Adrenal gland (tissue), 12 donors: Measurements from ENCODE around the gene TSPOAP1. TPM values are rescaled to one million over a fixed set of nuclear protein-coding genes. Genes with fewer than 3 reads are reported as not detected.

Source experiments
- DNase-seq, 7 donors: peaks; one replicate each; pipeline ENCODE4 v3.0.0-alpha.2; 2019 to 2020
- H3K27ac ChIP-seq, 5 donors: fragments of 200-600 bp; sonication (generic) in 4 of 5; 1 replicate in 3 of 5; 2 replicates in 2 of 5; pipeline versions ENCODE4 v1.5.1 to v1.8.0; 2016 to 2020; ENCODE audit warnings: mild to moderate bottlenecking in 1 of 5
- H3K27me3 ChIP-seq: fragments of 200-600 bp; 2 replicates; pipeline ENCODE4 v1.8.0; 2021
- H3K36me3 ChIP-seq, 2 donors: fragments of 200-600 bp; replicated peaks in 1 of 2; 1 replicate in 1 of 2; 2 replicates in 1 of 2; pipeline versions ENCODE4 v1.5.1 to v1.8.0; 2018 to 2022
- H3K4me1 ChIP-seq, 2 donors: fragments of 200-600 bp; replicated peaks in 1 of 2; 1 replicate in 1 of 2; 2 replicates in 1 of 2; pipeline versions ENCODE4 v1.5.1 to v1.8.0; 2018 to 2021
- H3K4me3 ChIP-seq, 4 donors: fragments of 200-600 bp; sonication (generic) in 3 of 4; one replicate each; pipeline ENCODE4 v1.5.1; 2016 to 2018
- H3K9me3 ChIP-seq, 3 donors: fragments of 200-600 bp; sonication (generic) in 1 of 3; replicated peaks in 1 of 3; 1 replicate in 2 of 3; 2 replicates in 1 of 3; pipeline versions ENCODE4 v1.5.1 to v1.8.0; 2016 to 2021
- CTCF ChIP-seq, 6 experiments: fragments of 450-650 bp in 4 of 6; fragments of 200-600 bp in 2 of 6; sonication (generic) in 1 of 6; IDR thresholded peaks; 1 replicate in 5 of 6; 2 replicates in 1 of 6; pipeline versions ENCODE4 v1.5.1 to v1.8.0; 2016 to 2021; ENCODE audit warnings: antibody characterized with exemption in 6 of 6, mild to moderate bottlenecking in 2 of 6, moderate library complexity in 1 of 6
- POLR2A ChIP-seq, 2 donors: fragments of 450-650 bp; IDR thresholded peaks; one replicate each; pipeline ENCODE4 v1.6.1; 2017; ENCODE audit warnings: antibody characterized with exemption in 2 of 2, mild to moderate bottlenecking in 2 of 2, moderate library complexity in 1 of 2
- WGBS, 4 donors: extraction: QIAGEN DNeasy Blood & Tissue Kit in 2 of 4; methylation state at CpG; one replicate each; pipeline versions ENCODE4 v1.1.5 to v1.1.7; 2013 to 2017; 5-methylcytosine and 5-hydroxymethylcytosine counted together
- intact Hi-C, 2 donors: fragments of 100-400 bp; cut with DNase I; formaldehyde crosslinking; loops; one replicate each; pipeline versions ENCODE4 v1.14.1 to v1.15.0; 2022 to 2023
- polyA plus RNA-seq, 3 donors: library from polyadenylated mRNA; stranded (reverse); fragments of 200-250 nt in 2 of 3; fragments of 350-450 nt in 1 of 3; fragmentation: Illumina TruSeq in 1 of 3; extraction: RNeasy Lipid Tissue Mini Kit (QIAGEN cat#74804) in 1 of 3; gene quantifications; one replicate each; pipeline ENCODE4 v1.2.3, GENCODE V29; 2013 to 2014
- total RNA-seq, 9 donors: library from RNA; depleted of rRNA in 4 of 9; stranded (reverse); fragments of >200 nt in 4 of 9; fragments of 120-200 nt in 1 of 9; fragmentation: NEBNext Ultra II Directional in 1 of 9; extraction: Animal tissue kit (Norgen Biotek cat#: 25700) in 1 of 9; gene quantifications; one replicate each; pipeline versions ENCODE4 v1.1.0 to v1.2.4, GENCODE V29; 2013 to 2023
- donor health status: healthy with polysubstance abuse.
- donor health status: Bipolar disorder and iron deficiency.
- donor health status: DM: yes; HTN: yes; CAD: no.
- donor health status: DM: no; HTN: no; CAD: no.
- donor health status: DM: no; HTN: no; CAD: no.
- donor health status: DM: yes; HTN: yes; CAD: no.

TSPOAP1 gene
- total and polyA plus RNA-seq, 12 donors, result 4.7 to 140 (median 22.3) TPM

GRCh38 chr17:58334661-58335060, 6.1 kb upstream of the TSPOAP1 start:
- WGBS, 4 donors, result 70 to 83% (median 79%) methylated on average over 1 to 9 of the region's 9 CpGs
- H3K27me3 ChIP-seq, result no peaks in the 10 kb centered on the region
- intact Hi-C loops, result no loop called here
- DNase-seq, result peak in 2 of 7 donors; percentile 31 to 34
- TF ChIP-seq CTCF (IDR thresholded peaks at IDR 0.05), result no peak
- TF ChIP-seq POLR2A (IDR thresholded peaks at IDR 0.05), result no peak
- peaks cover 43 to 45% of the 10 kb centered on the region in 2 donors for H3K4me1 ChIP-seq
- H3K36me3 ChIP-seq, result no peaks in the 10 kb centered on the region
- H3K9me3 ChIP-seq, result no peaks in the 10 kb centered on the region
- peak overlapping the region in 3 of 5 donors; percentile 82 to 96 (median 92) for H3K27ac ChIP-seq
- H3K4me3 ChIP-seq, result no peak overlapping the region

GRCh38 chr17:58334256-58334655, 5.7 kb upstream of the TSPOAP1 start:
- peaks cover 43 to 45% of the 10 kb centered on the region in 2 donors for H3K4me1 ChIP-seq
- 47 to 63% (median 51%) methylated on average over 5 of the region's 5 CpGs for WGBS, 4 donors
- no peaks in the 10 kb centered on the region for H3K36me3 ChIP-seq
- H3K4me3 ChIP-seq, result no peak overlapping the region
- intact Hi-C loops, result no loop called here
- no peaks in the 10 kb centered on the region for H3K9me3 ChIP-seq
- TF ChIP-seq POLR2A (IDR thresholded peaks at IDR 0.05), result no peak
- TF ChIP-seq CTCF (IDR thresholded peaks at IDR 0.05), result no peak
- no peaks in the 10 kb centered on the region for H3K27me3 ChIP-seq
- H3K27ac ChIP-seq, result peak overlapping the region in 3 of 5 donors; percentile 82 to 96 (median 92)
- no peak for DNase-seq

GRCh38 chr17:58333736-58334207, 5.2 kb upstream of the TSPOAP1 start:
- H3K4me1 ChIP-seq, result peaks cover 43 to 45% of the 10 kb centered on the region in 2 donors
- H3K36me3 ChIP-seq, result no peaks in the 10 kb centered on the region
- 63 to 86% (median 76%) methylated on average over 3 to 6 of the region's 6 CpGs for WGBS, 4 donors
- TF ChIP-seq CTCF (IDR thresholded peaks at IDR 0.05) (no peak), POLR2A (IDR thresholded peaks at IDR 0.05) (no peak)
- DNase-seq, result no peak
- H3K9me3 ChIP-seq, result no peaks in the 10 kb centered on the region
- H3K27ac ChIP-seq, result peak overlapping the region in 1 of 5 donors; percentile 92
- no peaks in the 10 kb centered on the region for H3K27me3 ChIP-seq
- H3K4me3 ChIP-seq, result no peak overlapping the region
- intact Hi-C loops, result no loop called here

GRCh38 chr17:58332778-58333735, 4.5 kb upstream of the TSPOAP1 start:
- no peaks in the 10 kb centered on the region for H3K36me3 ChIP-seq
- 70 to 87% (median 76%) methylated on average over 13 to 21 of the region's 21 CpGs for WGBS, 4 donors
- TF ChIP-seq CTCF (IDR thresholded peaks at IDR 0.05), result no peak
- TF ChIP-seq POLR2A (IDR thresholded peaks at IDR 0.05), result no peak
- no peaks in the 10 kb centered on the region for H3K9me3 ChIP-seq
- intact Hi-C loops, result no loop called here
- no peaks in the 10 kb centered on the region for H3K27me3 ChIP-seq
- H3K4me3 ChIP-seq, result no peak overlapping the region
- H3K27ac ChIP-seq, result no peak overlapping the region
- no peak for DNase-seq
- H3K4me1 ChIP-seq, result peaks cover 38% of the 10 kb centered on the region in 2 donors
